ENCODE results near the gene SUSD3. TPM values are rescaled to one million over a fixed set of nuclear protein-coding genes. Genes with fewer than 3 reads are reported as not detected.

Gene SUSD3
- total RNA-seq, 2 donors from 2014 or later: 0.67 to 3.3 TPM

DNA sequence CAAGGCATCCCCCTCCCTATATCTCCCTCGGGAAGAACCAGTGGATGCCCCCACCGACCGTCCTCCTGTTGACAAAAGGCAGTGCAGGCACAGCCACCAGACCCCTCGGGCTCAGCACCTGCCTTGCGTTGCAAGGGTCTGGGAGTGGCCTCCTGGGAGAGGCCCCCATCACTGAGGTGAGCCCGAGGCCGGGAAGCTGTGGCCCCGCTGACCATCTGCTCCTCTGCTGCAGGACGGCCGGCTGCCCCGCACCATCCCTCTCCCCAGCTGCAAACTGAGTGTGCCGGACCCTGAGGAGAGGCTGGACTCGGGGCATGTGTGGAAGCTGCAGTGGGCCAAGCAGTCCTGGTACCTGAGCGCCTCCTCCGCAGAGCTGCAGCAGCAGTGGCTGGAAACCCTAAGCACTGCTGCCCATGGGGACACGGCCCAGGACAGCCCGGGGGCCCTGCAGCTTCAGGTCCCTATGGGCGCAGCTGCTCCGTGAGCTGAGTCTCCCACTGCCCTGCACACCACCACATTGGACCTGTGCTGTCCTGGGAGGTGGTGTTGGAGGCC lies 23.3 kb upstream of the SUSD3 start:
- H3K4me3 Mint-ChIP-seq: no peak overlapping the region
- H3K27ac Mint-ChIP-seq: no peak overlapping the region
- peaks cover 6 to 13% of the 10 kb centered on the region in 2 donors for H3K4me1 Mint-ChIP-seq (ENCODE audit: low read depth in 2 of 2)
- no peak for DNase-seq (ENCODE audit: low spot score)
- peak in 1 of 2 donors; percentile 25 for ATAC-seq
- no peaks in the 10 kb centered on the region for H3K27me3 Mint-ChIP-seq
- H3K36me3 Mint-ChIP-seq: peaks cover 7% of the 10 kb centered on the region
- H3K9me3 Mint-ChIP-seq: no peaks in the 10 kb centered on the region

- ATAC-seq (no peak), DNase-seq (ENCODE audit: low spot score) (no peak)
- no peaks in the 10 kb centered on the region for H3K9me3 Mint-ChIP-seq
- peaks cover 2% of the 10 kb centered on the region for H3K36me3 Mint-ChIP-seq
- H3K4me1 Mint-ChIP-seq (ENCODE audit: low read depth in 2 of 2): peaks cover 2 to 12% of the 10 kb centered on the region in 2 donors
- H3K4me3 Mint-ChIP-seq: no peak overlapping the region
- H3K27ac Mint-ChIP-seq: no peak overlapping the region
- no peaks in the 10 kb centered on the region for H3K27me3 Mint-ChIP-seq
These were observed 22.6 kb upstream of the SUSD3 start for GRCh38 chr9:93035821-93036351.

GRCh38 chr9:93036887-93037475 lies 21.5 kb upstream of the SUSD3 start:
- Mint-ChIP-seq H3K27me3 (no peaks in the 10 kb centered on the region), H3K4me1 (ENCODE audit: low read depth in 2 of 2) (peaks cover 0 to 14% of the 10 kb centered on the region in 2 donors), H3K36me3 (no peaks in the 10 kb centered on the region), H3K9me3 (no peaks in the 10 kb centered on the region), H3K27ac (no peak overlapping the region), H3K4me3 (no peak overlapping the region)
- no peak for DNase-seq (ENCODE audit: low spot score)
- ATAC-seq: no peak

DNA sequence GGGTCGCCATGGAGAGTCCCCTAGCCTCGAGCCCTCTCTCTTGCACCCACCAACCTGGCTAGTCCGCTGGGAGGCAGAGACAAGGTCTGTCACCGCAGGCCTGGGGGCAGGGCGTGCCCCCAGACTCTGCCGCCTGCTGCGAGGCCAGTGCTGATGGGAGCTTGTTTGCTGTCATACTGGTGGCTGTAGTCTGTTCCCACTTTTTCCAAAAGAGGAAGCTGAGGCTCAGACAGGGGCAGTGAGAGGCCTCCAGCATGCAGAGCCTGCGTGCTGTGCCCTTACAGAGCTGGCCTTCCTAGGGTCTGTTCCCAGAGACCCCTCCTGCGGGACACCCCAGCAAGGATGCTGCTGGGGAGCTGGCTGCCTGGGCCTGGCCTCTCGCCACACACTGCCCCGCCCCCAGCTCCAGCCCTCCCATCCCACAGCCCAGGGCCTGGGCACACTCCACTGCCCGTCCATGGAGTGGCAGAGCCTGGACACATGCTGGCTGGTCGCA lies 21.0 kb upstream of the SUSD3 start:
- no peaks in the 10 kb centered on the region for H3K9me3 Mint-ChIP-seq
- H3K4me3 Mint-ChIP-seq: no peak overlapping the region
- H3K36me3 Mint-ChIP-seq: no peaks in the 10 kb centered on the region
- H3K27ac Mint-ChIP-seq: no peak overlapping the region
- no peak for DNase-seq (ENCODE audit: low spot score)
- H3K27me3 Mint-ChIP-seq: peaks cover 0 to 2% of the 10 kb centered on the region in 2 donors
- peaks cover 2 to 16% of the 10 kb centered on the region in 2 donors for H3K4me1 Mint-ChIP-seq (ENCODE audit: low read depth in 2 of 2)
- no peak for ATAC-seq

GRCh38 chr9:93038918-93039317 lies 19.6 kb upstream of the SUSD3 start:
- DNase-seq (ENCODE audit: low spot score) (no peak), ATAC-seq (no peak)
- H3K27me3 Mint-ChIP-seq: peaks cover 0 to 12% of the 10 kb centered on the region in 2 donors
- H3K9me3 Mint-ChIP-seq: no peaks in the 10 kb centered on the region
- H3K27ac Mint-ChIP-seq: no peak overlapping the region
- H3K4me3 Mint-ChIP-seq: no peak overlapping the region
- H3K4me1 Mint-ChIP-seq (ENCODE audit: low read depth in 2 of 2): peaks cover 11 to 23% of the 10 kb centered on the region in 2 donors
- H3K36me3 Mint-ChIP-seq: no peaks in the 10 kb centered on the region

DNA sequence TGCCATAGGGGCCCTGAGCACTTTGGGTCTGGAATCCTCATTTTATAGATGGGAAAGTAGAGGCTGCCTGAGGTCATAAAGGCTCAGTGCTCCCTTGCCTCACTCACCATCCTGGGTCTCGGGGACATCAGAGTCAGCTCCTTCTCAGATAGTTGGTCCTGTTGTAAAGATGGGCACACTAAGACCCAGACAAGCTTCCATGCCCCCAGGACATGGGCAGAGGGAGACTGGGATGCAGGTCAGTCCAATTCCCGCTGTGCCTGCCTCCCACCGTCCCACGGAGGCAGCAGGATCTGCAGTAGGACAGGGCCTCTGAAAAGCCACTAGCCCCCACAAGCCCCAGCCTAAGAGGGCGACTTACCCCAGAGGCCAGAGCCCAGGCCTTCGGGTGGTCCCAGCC lies 19.0 kb upstream of the SUSD3 start:
- DNase-seq (ENCODE audit: low spot score): no peak
- no peak for ATAC-seq
- H3K9me3 Mint-ChIP-seq: no peaks in the 10 kb centered on the region
- H3K4me1 Mint-ChIP-seq (ENCODE audit: low read depth in 2 of 2): peaks cover 11 to 23% of the 10 kb centered on the region in 2 donors
- H3K27ac Mint-ChIP-seq: no peak overlapping the region
- H3K27me3 Mint-ChIP-seq: peaks cover 0 to 13% of the 10 kb centered on the region in 2 donors
- H3K36me3 Mint-ChIP-seq: no peaks in the 10 kb centered on the region
- H3K4me3 Mint-ChIP-seq: no peak overlapping the region

DNA sequence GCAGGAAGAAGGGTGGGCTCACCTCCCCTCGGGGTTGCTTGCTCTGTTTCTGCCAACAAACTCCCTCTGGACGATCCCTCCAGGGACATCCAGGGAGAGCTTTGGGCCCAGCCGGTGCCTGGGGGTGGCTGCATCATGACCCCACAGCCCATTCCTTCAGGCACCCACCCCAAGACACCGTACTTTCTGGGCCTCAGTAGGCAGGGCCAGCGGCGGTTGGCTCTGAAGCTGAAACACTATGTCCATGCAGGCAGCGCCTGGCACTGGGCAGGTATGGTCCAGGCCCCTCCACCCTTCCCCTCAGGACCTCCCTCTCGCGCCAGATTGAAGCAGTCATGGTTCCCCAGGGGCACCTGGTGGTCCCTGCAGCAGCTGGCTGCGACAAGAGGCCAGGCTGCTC lies 18.5 kb upstream of the SUSD3 start:
- H3K4me1 Mint-ChIP-seq (ENCODE audit: low read depth in 2 of 2): peaks cover 11 to 23% of the 10 kb centered on the region in 2 donors
- peaks cover 0 to 14% of the 10 kb centered on the region in 2 donors for H3K27me3 Mint-ChIP-seq
- H3K9me3 Mint-ChIP-seq: no peaks in the 10 kb centered on the region
- H3K4me3 Mint-ChIP-seq: no peak overlapping the region
- DNase-seq (ENCODE audit: low spot score) (no peak), ATAC-seq (peak in 1 of 2 donors; percentile 29)
- H3K36me3 Mint-ChIP-seq: no peaks in the 10 kb centered on the region
- no peak overlapping the region for H3K27ac Mint-ChIP-seq

- Mint-ChIP-seq H3K9me3 (no peaks in the 10 kb centered on the region), H3K27me3 (peaks cover 0 to 16% of the 10 kb centered on the region in 2 donors), H3K27ac (no peak overlapping the region), H3K4me3 (no peak overlapping the region), H3K36me3 (no peaks in the 10 kb centered on the region), H3K4me1 (ENCODE audit: low read depth in 2 of 2) (peaks cover 11 to 23% of the 10 kb centered on the region in 2 donors)
- no peak for ATAC-seq
- no peak for DNase-seq (ENCODE audit: low spot score)
These were observed 18.1 kb upstream of the SUSD3 start for GRCh38 chr9:93040409-93040808.

DNA sequence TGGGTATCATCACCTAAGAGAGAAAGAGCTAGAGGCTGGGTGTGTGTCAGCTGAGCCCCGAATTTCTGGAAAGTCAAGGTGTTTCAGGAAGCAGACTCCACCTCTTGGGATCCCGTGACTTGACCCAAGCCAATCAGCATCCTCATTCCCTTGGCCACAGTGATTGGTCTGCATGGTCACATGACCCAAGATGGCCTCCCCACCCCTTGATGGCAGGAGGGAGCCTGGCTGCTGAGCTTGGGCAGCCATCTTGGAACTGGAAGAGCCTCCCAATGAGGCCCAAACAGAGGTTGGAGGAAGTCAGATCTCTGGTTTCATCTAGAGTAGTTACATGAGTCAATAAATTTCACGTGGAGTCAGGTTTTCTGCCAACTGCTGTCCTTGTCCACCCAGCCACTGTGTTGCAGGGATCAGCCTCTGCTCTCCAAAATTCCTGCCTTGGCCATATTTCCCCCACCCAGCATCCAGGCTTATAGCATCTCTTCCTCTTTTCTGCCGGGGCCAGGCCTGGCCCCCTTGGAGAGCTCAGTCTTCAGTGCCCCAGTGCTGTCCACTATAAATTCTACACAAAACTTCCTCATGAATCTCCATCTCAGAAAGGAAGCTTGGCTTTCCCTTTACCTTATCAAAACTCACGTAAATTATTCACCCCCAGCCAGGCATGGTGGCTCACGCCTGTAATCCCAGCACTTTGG lies 17.2 kb upstream of the SUSD3 start:
- Mint-ChIP-seq H3K9me3 (no peaks in the 10 kb centered on the region), H3K36me3 (no peaks in the 10 kb centered on the region), H3K4me1 (ENCODE audit: low read depth in 2 of 2) (peaks cover 11 to 23% of the 10 kb centered on the region in 2 donors), H3K27ac (peak overlapping the region in 1 of 2 donors; percentile 27), H3K27me3 (peaks cover 0 to 20% of the 10 kb centered on the region in 2 donors), H3K4me3 (no peak overlapping the region)
- ATAC-seq: no peak
- no peak for DNase-seq (ENCODE audit: low spot score)

DNA sequence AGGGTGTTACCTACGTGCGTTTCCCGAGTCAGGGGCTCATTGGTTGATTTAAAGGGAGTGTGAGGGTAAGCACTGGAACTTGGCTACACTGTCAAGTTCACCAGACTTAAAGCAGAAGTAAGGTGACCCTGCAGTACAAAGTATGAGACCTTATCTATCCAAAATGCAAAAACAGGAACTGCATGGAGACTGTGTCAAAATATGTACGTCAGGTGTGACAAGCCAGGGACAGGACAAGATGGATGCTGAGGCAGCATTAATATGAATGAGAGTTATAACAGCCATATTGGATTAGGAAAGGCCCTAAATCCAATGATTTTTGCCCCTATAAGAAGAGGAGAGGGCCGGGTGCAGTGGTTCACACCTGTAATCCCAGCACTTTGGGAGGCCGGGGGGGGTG lies 15.4 kb upstream of the SUSD3 start:
- H3K36me3 Mint-ChIP-seq: no peaks in the 10 kb centered on the region
- H3K27me3 Mint-ChIP-seq: peaks cover 0 to 26% of the 10 kb centered on the region in 2 donors
- H3K9me3 Mint-ChIP-seq: no peaks in the 10 kb centered on the region
- H3K27ac Mint-ChIP-seq: peak overlapping the region; percentile 17 to 31
- H3K4me1 Mint-ChIP-seq (ENCODE audit: low read depth in 2 of 2): peaks cover 11 to 18% of the 10 kb centered on the region in 2 donors
- no peak for DNase-seq (ENCODE audit: low spot score)
- H3K4me3 Mint-ChIP-seq: no peak overlapping the region
- ATAC-seq: no peak

DNA sequence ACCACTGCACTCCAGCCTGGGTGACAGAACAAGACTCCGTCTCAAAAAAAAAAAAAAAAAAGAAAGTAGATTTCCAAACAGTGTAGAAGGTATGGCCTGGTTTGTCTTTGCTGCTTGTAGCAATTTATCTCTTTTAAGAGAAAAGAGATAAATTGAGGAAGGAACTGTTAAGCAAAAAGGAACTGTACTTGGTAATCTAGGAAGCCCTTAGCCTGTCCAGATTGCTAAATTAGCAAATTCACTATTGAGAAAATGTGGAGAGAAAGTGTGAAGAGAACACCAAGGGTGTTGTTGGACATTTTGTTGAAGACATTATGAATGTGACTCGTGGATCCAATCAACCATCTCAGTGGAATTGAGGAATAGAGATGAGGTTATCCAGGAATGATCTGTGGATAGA lies 13.0 kb upstream of the SUSD3 start:
- Mint-ChIP-seq H3K4me1 (ENCODE audit: low read depth in 2 of 2) (peaks cover 11 to 12% of the 10 kb centered on the region in 2 donors), H3K9me3 (no peaks in the 10 kb centered on the region), H3K27ac (peak overlapping the region in 1 of 2 donors; percentile 57), H3K36me3 (no peaks in the 10 kb centered on the region), H3K4me3 (no peak overlapping the region), H3K27me3 (peaks cover 0 to 38% of the 10 kb centered on the region in 2 donors)
- DNase-seq (ENCODE audit: low spot score): no peak
- ATAC-seq: no peak

DNA sequence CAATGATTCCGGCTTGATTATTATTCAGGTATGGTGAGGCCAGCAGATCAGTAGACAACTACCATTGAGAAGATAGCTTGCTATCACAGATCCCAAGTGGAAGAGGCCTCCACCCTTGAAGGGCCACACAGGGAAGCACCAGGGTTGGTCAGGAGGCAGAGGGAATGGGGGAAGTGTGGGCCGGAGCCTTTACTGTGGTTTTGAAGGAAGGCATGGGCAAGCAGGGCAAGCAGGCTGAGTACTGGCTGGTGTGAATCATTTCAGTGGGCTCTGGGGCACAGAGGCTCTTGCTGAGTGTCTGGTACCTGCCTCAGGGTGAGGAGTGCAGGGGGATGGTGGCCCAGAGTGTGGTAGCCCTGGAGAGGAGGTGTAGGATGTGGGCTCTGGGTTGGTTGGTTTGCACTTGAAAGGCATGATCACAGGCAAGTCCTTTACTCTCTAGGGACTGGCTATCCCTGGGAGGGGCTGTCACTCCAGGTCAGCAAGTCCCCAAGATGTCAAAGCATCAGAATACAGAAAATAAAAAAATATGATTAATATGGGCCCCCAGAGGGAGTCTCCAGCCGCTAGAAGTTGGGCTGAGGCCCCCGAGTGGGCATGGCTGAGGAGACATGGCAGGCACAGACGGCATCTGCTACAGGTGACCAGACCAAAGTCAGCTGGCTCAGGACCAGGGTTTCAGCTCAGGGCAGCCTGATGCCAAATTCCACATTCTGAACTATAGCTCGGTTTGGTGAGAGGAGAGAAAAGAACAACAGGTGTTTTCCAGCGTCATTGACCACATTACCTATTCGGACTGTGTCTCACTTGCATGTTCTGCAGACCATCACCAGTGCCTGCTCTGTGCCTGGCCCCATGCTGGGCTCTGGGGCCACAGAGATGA lies 9.7 kb upstream of the SUSD3 start:
- Mint-ChIP-seq H3K27ac (no peak overlapping the region), H3K27me3 (peaks cover 0 to 27% of the 10 kb centered on the region in 2 donors), H3K4me1 (ENCODE audit: low read depth in 2 of 2) (peaks cover 0 to 2% of the 10 kb centered on the region in 2 donors), H3K36me3 (no peaks in the 10 kb centered on the region), H3K4me3 (no peak overlapping the region), H3K9me3 (no peaks in the 10 kb centered on the region)
- peak in 1 of 2 donors; percentile 25 for ATAC-seq
- no peak for DNase-seq (ENCODE audit: low spot score)

- Mint-ChIP-seq H3K27me3 (peaks cover 0 to 25% of the 10 kb centered on the region in 2 donors), H3K4me1 (ENCODE audit: low read depth in 2 of 2) (peaks cover 0 to 2% of the 10 kb centered on the region in 2 donors), H3K9me3 (no peaks in the 10 kb centered on the region), H3K36me3 (no peaks in the 10 kb centered on the region), H3K27ac (no peak overlapping the region), H3K4me3 (no peak overlapping the region)
- DNase-seq (ENCODE audit: low spot score) (no peak), ATAC-seq (no peak)
These were observed 9.0 kb upstream of the SUSD3 start for GRCh38 chr9:93049491-93049890.
